ENCODE results near the gene CDK5R2. TPM values are rescaled to one million over a fixed set of nuclear protein-coding genes. Genes with fewer than 3 reads are reported as not detected.

The CDK5R2 gene
- total RNA-seq, 2 experiments from 2014 or later, result not detected

Other genes starting within 250 kb of the CDK5R2 start
- gene TTLL4, start 248.8 kb upstream of the CDK5R2 start, total RNA-seq, result 10 to 100 TPM; 43.3 to 45.3 TPM
- not detected for gene CYP27A1, start 177.5 kb upstream of the CDK5R2 start, total RNA-seq
- gene PRKAG3, start 127.9 kb upstream of the CDK5R2 start, total RNA-seq, result not detected
- under 1 TPM; 0.13 to 0.17 TPM for gene WNT6, start 99.9 kb upstream of the CDK5R2 start, total RNA-seq
- gene WNT10A, start 78.8 kb upstream of the CDK5R2 start, total RNA-seq, result 1 to 10 TPM in 1 of 2 experiments, under 1 TPM in 1; 0.80 to 1.1 TPM
- not detected for gene FEV, start 25.5 kb downstream of the CDK5R2 start, total RNA-seq
- not detected for gene CRYBA2, start 33.8 kb downstream of the CDK5R2 start, total RNA-seq
- gene CFAP65, start 81.8 kb downstream of the CDK5R2 start, total RNA-seq, result not detected
- not detected for gene IHH, start 101.3 kb downstream of the CDK5R2 start, total RNA-seq
- 10 to 100 TPM; 20.0 to 20.9 TPM for gene NHEJ1, start 201.1 kb downstream of the CDK5R2 start, total RNA-seq
- gene SLC23A3, start 210.4 kb downstream of the CDK5R2 start, total RNA-seq, result 1 to 10 TPM; 1.8 to 2.9 TPM
- gene CNPPD1, start 217.3 kb downstream of the CDK5R2 start, total RNA-seq, result 10 to 100 TPM; 53.8 to 58.2 TPM
- gene RETREG2, start 218.6 kb downstream of the CDK5R2 start, total RNA-seq, result 10 to 100 TPM; 68.3 to 69.1 TPM
- 10 to 100 TPM; 29.3 to 33.3 TPM for gene ZFAND2B, start 247.1 kb downstream of the CDK5R2 start, total RNA-seq